CD4-positive, alpha-beta T cell treated with Interleukin-15 for 4 hours (primary cell): ENCODE data around the gene CTNNBL1.
"Not testable (repeated sequence)": the region's sequence is repeated elsewhere in the genome, so short reads cannot be mapped to it uniquely, and the experiment has no call there.

Experiments used
- DNase-seq: peaks from one replicate; pipeline ENCODE4 v3.0.0-alpha.2; 2020; ENCODE audit warnings: low spot score

The CTNNBL1 gene

GRCh38 chr20:37853823-37854375 lies 160.1 kb downstream of the CTNNBL1 start:
- no peak for DNase-seq

DNA sequence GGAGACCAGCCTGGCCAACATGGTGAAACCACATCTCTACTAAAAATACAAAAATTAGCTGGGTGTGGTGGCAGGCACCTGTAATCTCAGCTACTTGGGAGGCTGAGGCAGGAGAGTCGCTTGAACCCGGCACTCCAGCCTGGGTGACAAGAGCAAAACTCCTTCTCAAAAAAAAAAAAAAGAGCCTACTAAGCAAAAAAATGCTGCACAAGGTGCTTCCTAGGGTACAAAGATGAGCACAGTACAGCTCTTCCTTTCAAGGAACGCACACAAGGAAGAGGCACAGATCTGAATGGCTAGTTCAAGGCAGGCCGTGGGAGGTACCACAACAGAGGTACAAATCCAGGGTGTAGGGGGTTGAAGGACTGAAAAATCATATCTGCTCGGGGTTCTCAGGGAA lies 162.2 kb downstream of the CTNNBL1 start:
- DNase-seq, result not testable (repeated sequence)

- DNase-seq, result no peak
Measured at GRCh38 chr20:37856932-37857660, 163.3 kb downstream of the CTNNBL1 start.

DNA sequence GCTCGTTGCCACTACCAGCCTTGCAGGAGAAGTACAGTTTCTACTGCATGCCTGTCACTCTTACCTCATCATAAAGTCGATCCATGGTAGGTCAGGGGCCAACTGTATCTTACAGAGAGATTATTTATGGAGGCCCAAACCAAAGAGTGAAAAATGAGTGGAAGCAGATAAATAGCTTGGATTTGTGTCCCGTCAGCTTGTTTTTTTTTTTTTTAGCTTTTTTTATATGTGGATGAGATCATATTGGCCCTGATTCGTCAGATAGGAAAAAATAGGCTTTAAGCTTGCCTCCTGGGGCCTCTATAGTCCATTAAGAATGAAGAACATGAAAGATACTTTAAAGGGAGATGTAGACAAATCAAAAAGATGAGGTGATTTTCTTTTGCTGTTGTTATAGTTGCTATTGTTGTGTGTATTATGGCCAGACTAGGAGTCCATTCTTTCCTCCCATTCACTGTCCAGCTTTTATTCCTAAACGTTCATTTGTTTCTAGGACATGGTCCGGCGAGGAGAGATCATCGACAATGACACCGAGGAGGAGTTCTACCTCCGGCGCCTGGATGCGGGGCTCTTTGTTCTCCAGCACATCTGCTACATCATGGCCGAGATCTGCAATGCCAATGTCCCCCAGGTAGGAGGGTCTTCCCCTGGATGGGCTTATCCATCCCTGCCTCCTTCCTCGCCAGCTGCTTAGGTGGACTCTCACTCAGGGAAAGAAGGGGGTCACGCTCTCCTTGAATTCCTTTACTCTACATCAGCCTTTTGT lies 165.8 kb downstream of the CTNNBL1 start:
- DNase-seq, result no peak

- no peak for DNase-seq
Measured at GRCh38 chr20:37863289-37863688, 169.5 kb downstream of the CTNNBL1 start.

DNA sequence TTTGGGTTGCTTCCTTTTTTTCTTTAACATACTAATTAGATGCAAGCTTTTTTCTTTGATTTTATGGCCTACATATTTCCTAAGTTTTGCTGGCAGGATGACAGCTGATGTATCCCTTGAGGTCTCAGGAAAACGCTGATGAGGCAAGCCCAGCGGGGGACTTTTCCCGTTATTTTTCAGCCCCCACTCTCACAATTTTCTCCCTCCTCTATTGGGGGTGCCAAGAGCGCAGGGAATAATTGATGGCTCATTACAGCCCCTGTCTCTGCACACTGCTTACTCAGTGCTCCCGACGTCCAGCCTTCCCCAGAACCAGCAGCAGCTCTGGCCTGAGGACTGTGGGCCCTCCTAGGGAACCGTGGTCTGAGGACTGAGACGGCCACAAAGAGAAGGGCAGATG lies 170.5 kb downstream of the CTNNBL1 start:
- DNase-seq, result no peak

DNA sequence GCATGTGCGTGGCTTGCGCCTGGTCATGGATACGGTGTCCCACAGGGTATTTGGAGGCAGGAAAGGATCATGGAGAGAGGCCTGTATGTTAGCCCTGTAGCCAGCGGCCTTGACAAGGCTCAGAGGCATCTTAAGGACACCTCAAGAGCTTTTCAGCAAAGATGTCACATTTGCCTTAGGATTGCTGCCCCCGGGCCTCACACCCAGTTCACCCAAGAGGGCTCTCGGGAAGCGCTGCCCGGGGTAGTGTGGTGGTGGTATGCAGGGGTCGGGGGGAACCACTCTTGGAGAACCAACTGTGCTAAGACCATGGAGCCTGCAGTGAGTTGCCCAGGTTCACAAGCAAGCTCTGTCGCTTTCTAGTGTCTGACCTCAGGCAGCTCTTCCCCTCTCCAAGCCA lies 172.2 kb downstream of the CTNNBL1 start:
- no peak for DNase-seq

GRCh38 chr20:37867289-37868195 lies 173.7 kb downstream of the CTNNBL1 start:
- DNase-seq, result no peak

- no peak for DNase-seq
Measured at GRCh38 chr20:37868851-37869333, 175.1 kb downstream of the CTNNBL1 start.

DNA sequence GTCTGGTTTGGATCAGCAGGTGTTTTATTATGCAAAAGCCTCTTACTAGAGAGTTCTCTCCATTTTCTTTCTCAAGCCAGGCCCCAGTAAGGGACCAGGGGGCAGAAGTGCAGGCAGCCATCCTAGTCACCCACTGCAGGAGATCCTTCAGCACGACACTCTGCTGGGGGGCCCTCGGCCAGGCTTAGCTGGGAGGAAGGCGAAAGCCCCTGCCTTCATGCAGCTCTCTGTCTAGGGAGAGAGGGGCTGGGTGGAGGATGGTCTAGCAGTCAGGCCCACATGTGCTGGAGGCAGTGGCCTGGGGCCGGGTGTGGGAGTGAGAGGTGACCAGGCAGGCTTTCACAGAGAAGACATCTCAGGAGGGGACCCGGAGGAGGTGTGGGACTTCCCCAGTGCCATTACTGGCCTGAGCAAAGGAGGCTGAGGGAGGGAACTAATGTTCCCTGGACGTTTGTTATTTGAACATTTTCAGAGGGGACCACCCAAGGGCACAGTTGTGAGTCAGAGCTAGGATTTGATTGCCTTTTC lies 175.6 kb downstream of the CTNNBL1 start:
- DNase-seq, result no peak

- DNase-seq, result no peak
Measured at GRCh38 chr20:37870294-37870693, 176.5 kb downstream of the CTNNBL1 start.

DNA sequence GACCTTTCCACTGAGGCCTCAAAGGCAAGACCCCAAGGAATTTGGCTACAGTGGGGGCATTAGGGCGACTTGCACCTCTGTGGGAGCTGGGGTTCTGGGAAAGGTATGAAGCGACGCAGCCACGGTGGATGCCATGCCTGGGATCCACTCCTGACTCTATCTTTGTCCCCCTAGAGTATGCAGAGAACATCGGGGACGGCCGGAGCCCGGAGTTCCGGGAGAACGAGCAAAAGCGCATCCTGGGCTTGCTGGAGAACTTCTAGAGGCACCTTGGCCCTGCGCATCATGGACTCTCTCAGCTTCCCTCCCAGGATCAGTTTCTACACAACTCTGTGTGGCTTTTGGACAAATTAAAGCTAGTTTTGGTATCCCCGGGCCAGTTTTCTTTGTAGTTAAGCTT lies 177.9 kb downstream of the CTNNBL1 start:
- DNase-seq, result no peak

DNA sequence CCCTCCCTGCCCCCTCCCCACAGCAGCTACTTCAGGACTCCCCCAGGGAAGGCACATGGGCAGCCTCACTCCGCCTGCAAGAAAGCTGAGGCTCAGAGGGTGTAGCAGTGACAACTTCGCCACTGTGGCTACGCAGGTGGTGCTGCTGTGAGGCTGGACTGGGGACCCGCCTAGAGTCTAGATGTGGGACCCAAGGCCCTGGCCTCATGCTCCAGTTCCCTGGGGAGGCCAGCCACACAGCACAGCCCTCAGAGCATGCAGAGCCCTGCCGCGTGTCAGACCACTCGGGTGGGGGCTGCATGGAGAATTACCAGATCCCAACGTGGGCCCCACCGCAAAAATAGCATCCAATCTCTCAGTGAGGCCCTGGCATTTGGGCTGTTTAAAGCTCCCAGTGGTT lies 178.3 kb downstream of the CTNNBL1 start:
- no peak for DNase-seq

DNA sequence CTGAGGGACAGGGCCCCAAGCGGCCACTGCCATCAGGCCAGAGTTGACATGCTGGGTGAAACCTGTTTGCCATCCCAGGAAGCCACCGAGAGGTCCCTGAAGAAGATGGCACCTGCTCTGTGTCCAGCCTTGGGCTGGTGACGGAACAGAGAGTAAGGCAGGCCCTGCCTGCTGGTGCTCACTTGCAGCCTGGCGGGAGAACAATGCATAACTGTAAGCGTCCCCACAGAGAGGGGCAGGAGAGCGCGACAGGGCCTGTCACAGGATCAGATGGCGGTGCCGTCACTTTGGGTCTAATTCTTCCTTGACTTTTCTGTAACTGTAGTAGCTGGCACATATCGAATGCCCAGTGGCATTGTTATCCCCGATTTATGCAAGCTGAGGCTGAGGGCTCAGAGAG lies 180.1 kb downstream of the CTNNBL1 start:
- no peak for DNase-seq

- no peak for DNase-seq
Measured at GRCh38 chr20:37875460-37876175, 181.8 kb downstream of the CTNNBL1 start.

DNA sequence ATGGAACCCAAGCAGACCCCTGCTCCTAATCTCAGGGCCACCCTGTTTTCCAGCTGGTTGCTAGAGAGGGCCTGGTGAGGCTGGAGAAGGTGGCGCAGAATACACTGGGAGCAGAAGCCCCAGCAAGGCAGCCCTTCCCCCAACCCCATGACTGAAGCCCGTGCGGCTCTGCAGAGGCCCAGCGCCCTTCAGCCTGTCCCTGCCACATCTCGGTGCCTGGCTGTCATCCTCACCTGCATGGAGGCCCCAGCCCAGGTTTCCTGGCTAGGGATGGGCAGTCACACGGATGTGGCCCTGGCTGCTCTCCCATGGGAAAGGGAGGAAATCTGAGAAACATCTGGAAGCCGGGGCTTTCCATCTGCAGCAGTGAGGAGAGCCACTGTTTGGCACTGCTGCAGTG lies 183.0 kb downstream of the CTNNBL1 start:
- DNase-seq, result no peak

GRCh38 chr20:37877832-37878772 lies 184.3 kb downstream of the CTNNBL1 start:
- no peak for DNase-seq

GRCh38 chr20:37878835-37879599 lies 185.2 kb downstream of the CTNNBL1 start:
- no peak for DNase-seq

DNA sequence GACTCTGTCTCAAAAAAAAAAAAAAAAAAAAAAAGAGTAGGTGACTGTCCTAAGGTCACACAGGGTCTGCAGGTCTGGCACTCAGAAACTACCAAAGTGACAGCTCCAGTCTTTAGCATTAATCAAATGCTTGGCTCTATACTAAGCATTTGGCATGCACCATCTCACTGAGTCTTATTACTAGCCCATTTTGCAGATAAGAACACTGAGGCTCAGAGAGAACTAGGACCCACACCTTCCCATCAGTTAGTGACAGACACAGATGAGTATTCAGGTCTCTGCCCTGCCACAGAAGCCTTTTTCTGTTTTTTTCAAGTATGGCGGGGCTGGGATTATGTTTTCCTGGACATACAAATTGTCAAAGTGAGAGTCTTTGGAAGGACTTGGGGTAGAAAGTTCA lies 186.0 kb downstream of the CTNNBL1 start:
- DNase-seq, result no peak
